Right atrium auricular region (tissue), 2 donors: Measurements from ENCODE around the gene MYO16. TPM values are rescaled to one million over a fixed set of nuclear protein-coding genes. Genes with fewer than 3 reads are reported as not detected.

ENCODE experiments used
- DNase-seq: peaks from one replicate; pipeline ENCODE4 v3.0.0-alpha.2; 2019; ENCODE audit warnings: low spot score
- H3K27ac ChIP-seq, 2 donors: fragments of 200-600 bp; sonication (generic); 1 replicate in 1 of 2; 2 replicates in 1 of 2; pipeline ENCODE4 v1.5.1; 2016 to 2019
- H3K27me3 ChIP-seq, 2 donors: fragments of 200-600 bp; sonication (generic); one replicate each; pipeline versions ENCODE4 v1.5.1 to v1.6.0; 2017 to 2019
- H3K36me3 ChIP-seq: fragments of 200-600 bp; sonication (generic); one replicate; pipeline ENCODE4 v1.5.1; 2016
- H3K4me1 ChIP-seq, 2 donors: fragments of 200-600 bp; sonication (generic); one replicate each; pipeline versions ENCODE4 v1.5.1 to v1.6.0; 2017 to 2019
- H3K4me3 ChIP-seq, 2 donors: fragments of 200-600 bp; sonication (generic); 1 replicate in 1 of 2; 2 replicates in 1 of 2; pipeline ENCODE4 v1.5.1; 2017 to 2019; ENCODE audit warnings: mild to moderate bottlenecking in 1 of 2, moderate library complexity in 1 of 2
- H3K9me3 ChIP-seq, 2 donors: fragments of 200-600 bp; sonication (generic); one replicate each; pipeline ENCODE4 v1.5.1; 2019
- CTCF ChIP-seq, 2 donors: fragments of 200-600 bp; sonication (generic); IDR thresholded peaks; one replicate each; pipeline ENCODE4 v1.5.1; 2019; ENCODE audit warnings: antibody characterized with exemption in 2 of 2
- total RNA-seq, 2 donors: library from RNA; depleted of rRNA; stranded (reverse); fragments of >200 nt; gene quantifications; one replicate each; pipeline ENCODE4 v1.1.0, GENCODE V29; 2016

Gene MYO16
- total RNA-seq, 2 donors from 2014 or later, result 1.1 to 1.8 TPM

GRCh38 chr13:108957369-108958012 lies 328.1 kb downstream of the MYO16 start:
- no peaks in the 10 kb centered on the region for H3K4me1 ChIP-seq
- H3K27me3 ChIP-seq, result no peaks in the 10 kb centered on the region
- DNase-seq, result no peak
- H3K4me3 ChIP-seq, result no peak overlapping the region
- no peak for TF ChIP-seq CTCF (IDR thresholded peaks at IDR 0.05)
- no peak overlapping the region for H3K27ac ChIP-seq
- no peaks in the 10 kb centered on the region for H3K36me3 ChIP-seq
- no peaks in the 10 kb centered on the region for H3K9me3 ChIP-seq

GRCh38 chr13:108958013-108958376 lies 328.6 kb downstream of the MYO16 start:
- H3K4me1 ChIP-seq, result no peaks in the 10 kb centered on the region
- TF ChIP-seq CTCF (IDR thresholded peaks at IDR 0.05), result no peak

GRCh38 chr13:108959234-108959633 lies 329.8 kb downstream of the MYO16 start:
- no peaks in the 10 kb centered on the region for H3K36me3 ChIP-seq
- H3K27me3 ChIP-seq, result no peaks in the 10 kb centered on the region
- no peak for TF ChIP-seq CTCF (IDR thresholded peaks at IDR 0.05)
- no peak for DNase-seq
- H3K4me3 ChIP-seq, result no peak overlapping the region
- no peak overlapping the region for H3K27ac ChIP-seq
- H3K4me1 ChIP-seq, result no peaks in the 10 kb centered on the region
- no peaks in the 10 kb centered on the region for H3K9me3 ChIP-seq

More at GRCh38 chr13:108958013-108958376, 328.6 kb downstream of the MYO16 start:
- Histone ChIP-seq H3K4me3 (no peak overlapping the region), H3K9me3 (no peaks in the 10 kb centered on the region), H3K27ac (no peak overlapping the region), H3K36me3 (no peaks in the 10 kb centered on the region), H3K27me3 (no peaks in the 10 kb centered on the region)
- no peak for DNase-seq

- Histone ChIP-seq H3K4me1 (no peaks in the 10 kb centered on the region), H3K36me3 (no peaks in the 10 kb centered on the region), H3K9me3 (no peaks in the 10 kb centered on the region), H3K27me3 (no peaks in the 10 kb centered on the region), H3K27ac (no peak overlapping the region), H3K4me3 (no peak overlapping the region)
- DNase-seq, result no peak
- TF ChIP-seq CTCF (IDR thresholded peaks at IDR 0.05), result no peak
Measured at GRCh38 chr13:108960006-108960405, 330.6 kb downstream of the MYO16 start.

- H3K36me3 ChIP-seq, result no peaks in the 10 kb centered on the region
- H3K4me1 ChIP-seq, result no peaks in the 10 kb centered on the region
- no peak overlapping the region for H3K27ac ChIP-seq
- no peak overlapping the region for H3K4me3 ChIP-seq
- H3K27me3 ChIP-seq, result no peaks in the 10 kb centered on the region
- no peak for DNase-seq
- peak; percentile 76 to 88 for TF ChIP-seq CTCF (IDR thresholded peaks at IDR 0.05)
- no peaks in the 10 kb centered on the region for H3K9me3 ChIP-seq
Measured at GRCh38 chr13:108961542-108962125, 332.2 kb downstream of the MYO16 start.

- no peak overlapping the region for H3K4me3 ChIP-seq
Measured at GRCh38 chr13:108962654-108963053, 333.2 kb downstream of the MYO16 start.

More at GRCh38 chr13:108962654-108963053, 333.2 kb downstream of the MYO16 start:
- no peak for DNase-seq
- H3K9me3 ChIP-seq, result no peaks in the 10 kb centered on the region
- H3K4me1 ChIP-seq, result no peaks in the 10 kb centered on the region
- H3K36me3 ChIP-seq, result no peaks in the 10 kb centered on the region
- H3K27ac ChIP-seq, result no peak overlapping the region
- no peaks in the 10 kb centered on the region for H3K27me3 ChIP-seq
- no peak for TF ChIP-seq CTCF (IDR thresholded peaks at IDR 0.05)
